HL-60 (cell line): ENCODE data around the gene LHFPL6.

Experiments
- DNase-seq, 2 experiments: peaks; one replicate each; pipeline ENCODE4 v3.0.0-alpha.2; 2010 to 2020; ENCODE audit warnings: low read depth in 1 of 2, low spot score in 1 of 2
- H3K27ac ChIP-seq: fragments of 250-450 bp; sonication (Bioruptor Pico); replicated peaks from 2 replicates; pipeline ENCODE4 v1.5.1; 2020; ENCODE audit warnings: mild to moderate bottlenecking, moderate library complexity
- H3K27me3 ChIP-seq: fragments of 250-450 bp; sonication (Bioruptor Pico); 2 replicates; pipeline ENCODE4 v1.5.1; 2021; ENCODE audit warnings: mild to moderate bottlenecking, moderate library complexity; ENCODE audit not compliant: insufficient read depth, poor library complexity, severe bottlenecking
- H3K4me3 ChIP-seq: replicated peaks from 2 replicates; pipeline ENCODE4 v1.5.1; 2011; ENCODE audit warnings: mild to moderate bottlenecking, control low read depth, low read length; ENCODE audit not compliant: insufficient read depth
- GABPA ChIP-seq: IDR thresholded peaks from 2 replicates; pipeline ENCODE4 v1.6.1; 2012; ENCODE audit warnings: low read depth
- POLR2AphosphoS5 ChIP-seq: IDR thresholded peaks from 2 replicates; pipeline ENCODE4 v1.6.1; 2012; ENCODE audit warnings: low read depth
- SPI1 ChIP-seq: IDR thresholded peaks from 2 replicates; pipeline ENCODE4 v1.6.1; 2012; ENCODE audit warnings: low read depth, mild to moderate bottlenecking, borderline replicate concordance
- TF ChIP-seq, protein P1 (sequence below): IDR thresholded peaks from one replicate; pipeline ENCODE4 v1.5.1; 2011; ENCODE audit warnings: low read length, control low read depth, inconsistent platforms; ENCODE audit not compliant: insufficient read depth
- TF ChIP-seq, protein P2 (sequence below): IDR thresholded peaks from 2 replicates; pipeline ENCODE4 v1.6.1; 2012; ENCODE audit warnings: low read depth; ENCODE audit not compliant: insufficient replicate concordance

LHFPL6 gene

DNA sequence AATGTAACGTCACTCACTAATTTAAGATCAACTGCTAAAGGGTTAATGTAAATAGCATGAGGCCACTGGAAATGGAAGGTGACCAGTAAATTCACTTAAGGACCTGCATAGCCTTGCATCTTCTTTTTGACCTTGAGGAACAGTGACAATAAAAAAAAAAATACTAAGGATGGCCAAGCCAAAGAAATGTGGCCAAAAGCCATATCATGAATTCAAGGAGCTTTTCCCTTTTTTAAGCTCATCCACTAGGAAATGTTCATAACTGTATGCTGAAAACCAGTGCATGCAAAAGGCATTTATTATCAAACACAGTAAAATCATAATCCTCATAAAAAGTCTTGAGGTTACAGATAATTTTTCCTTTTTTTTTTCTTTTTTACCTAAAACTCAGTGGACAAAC lies 77.5 kb downstream of the LHFPL6 start:
- TF ChIP-seq GABPA, result no peak
- no peak for TF ChIP-seq SPI1
- TF ChIP-seq, protein P1, sequence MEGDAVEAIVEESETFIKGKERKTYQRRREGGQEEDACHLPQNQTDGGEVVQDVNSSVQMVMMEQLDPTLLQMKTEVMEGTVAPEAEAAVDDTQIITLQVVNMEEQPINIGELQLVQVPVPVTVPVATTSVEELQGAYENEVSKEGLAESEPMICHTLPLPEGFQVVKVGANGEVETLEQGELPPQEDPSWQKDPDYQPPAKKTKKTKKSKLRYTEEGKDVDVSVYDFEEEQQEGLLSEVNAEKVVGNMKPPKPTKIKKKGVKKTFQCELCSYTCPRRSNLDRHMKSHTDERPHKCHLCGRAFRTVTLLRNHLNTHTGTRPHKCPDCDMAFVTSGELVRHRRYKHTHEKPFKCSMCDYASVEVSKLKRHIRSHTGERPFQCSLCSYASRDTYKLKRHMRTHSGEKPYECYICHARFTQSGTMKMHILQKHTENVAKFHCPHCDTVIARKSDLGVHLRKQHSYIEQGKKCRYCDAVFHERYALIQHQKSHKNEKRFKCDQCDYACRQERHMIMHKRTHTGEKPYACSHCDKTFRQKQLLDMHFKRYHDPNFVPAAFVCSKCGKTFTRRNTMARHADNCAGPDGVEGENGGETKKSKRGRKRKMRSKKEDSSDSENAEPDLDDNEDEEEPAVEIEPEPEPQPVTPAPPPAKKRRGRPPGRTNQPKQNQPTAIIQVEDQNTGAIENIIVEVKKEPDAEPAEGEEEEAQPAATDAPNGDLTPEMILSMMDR, result no peak
- TF ChIP-seq, protein P2, sequence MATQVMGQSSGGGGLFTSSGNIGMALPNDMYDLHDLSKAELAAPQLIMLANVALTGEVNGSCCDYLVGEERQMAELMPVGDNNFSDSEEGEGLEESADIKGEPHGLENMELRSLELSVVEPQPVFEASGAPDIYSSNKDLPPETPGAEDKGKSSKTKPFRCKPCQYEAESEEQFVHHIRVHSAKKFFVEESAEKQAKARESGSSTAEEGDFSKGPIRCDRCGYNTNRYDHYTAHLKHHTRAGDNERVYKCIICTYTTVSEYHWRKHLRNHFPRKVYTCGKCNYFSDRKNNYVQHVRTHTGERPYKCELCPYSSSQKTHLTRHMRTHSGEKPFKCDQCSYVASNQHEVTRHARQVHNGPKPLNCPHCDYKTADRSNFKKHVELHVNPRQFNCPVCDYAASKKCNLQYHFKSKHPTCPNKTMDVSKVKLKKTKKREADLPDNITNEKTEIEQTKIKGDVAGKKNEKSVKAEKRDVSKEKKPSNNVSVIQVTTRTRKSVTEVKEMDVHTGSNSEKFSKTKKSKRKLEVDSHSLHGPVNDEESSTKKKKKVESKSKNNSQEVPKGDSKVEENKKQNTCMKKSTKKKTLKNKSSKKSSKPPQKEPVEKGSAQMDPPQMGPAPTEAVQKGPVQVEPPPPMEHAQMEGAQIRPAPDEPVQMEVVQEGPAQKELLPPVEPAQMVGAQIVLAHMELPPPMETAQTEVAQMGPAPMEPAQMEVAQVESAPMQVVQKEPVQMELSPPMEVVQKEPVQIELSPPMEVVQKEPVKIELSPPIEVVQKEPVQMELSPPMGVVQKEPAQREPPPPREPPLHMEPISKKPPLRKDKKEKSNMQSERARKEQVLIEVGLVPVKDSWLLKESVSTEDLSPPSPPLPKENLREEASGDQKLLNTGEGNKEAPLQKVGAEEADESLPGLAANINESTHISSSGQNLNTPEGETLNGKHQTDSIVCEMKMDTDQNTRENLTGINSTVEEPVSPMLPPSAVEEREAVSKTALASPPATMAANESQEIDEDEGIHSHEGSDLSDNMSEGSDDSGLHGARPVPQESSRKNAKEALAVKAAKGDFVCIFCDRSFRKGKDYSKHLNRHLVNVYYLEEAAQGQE, result no peak
- TF ChIP-seq POLR2AphosphoS5, result no peak
- H3K27me3 ChIP-seq, result no peaks in the 10 kb centered on the region
- no peak overlapping the region for H3K4me3 ChIP-seq
- no peak overlapping the region for H3K27ac ChIP-seq
- DNase-seq, result no peak

DNA sequence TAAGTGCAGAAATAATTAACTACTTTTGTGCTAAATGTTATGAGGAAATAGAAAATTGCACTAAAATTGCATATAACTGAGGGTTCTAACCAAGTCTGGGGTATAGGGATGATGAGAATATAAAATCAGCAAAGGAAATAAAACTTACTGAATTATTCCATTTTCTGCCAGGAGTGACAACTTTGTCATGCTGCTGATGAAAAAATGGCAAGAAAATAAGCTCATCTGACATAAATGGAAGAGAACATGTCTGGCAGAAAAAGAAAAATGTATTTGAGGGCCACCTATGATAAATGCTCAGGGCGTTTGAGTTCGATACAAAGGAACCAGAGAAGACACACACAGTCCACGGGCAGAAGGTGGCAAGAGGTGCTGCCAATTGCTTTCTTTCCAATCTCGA lies 78.2 kb downstream of the LHFPL6 start:
- Histone ChIP-seq H3K27me3 (no peaks in the 10 kb centered on the region), H3K27ac (no peak overlapping the region), H3K4me3 (no peak overlapping the region)
- no peak for DNase-seq
- TF ChIP-seq GABPA, result no peak
- TF ChIP-seq POLR2AphosphoS5, result no peak
- TF ChIP-seq, protein P2, result no peak

DNA sequence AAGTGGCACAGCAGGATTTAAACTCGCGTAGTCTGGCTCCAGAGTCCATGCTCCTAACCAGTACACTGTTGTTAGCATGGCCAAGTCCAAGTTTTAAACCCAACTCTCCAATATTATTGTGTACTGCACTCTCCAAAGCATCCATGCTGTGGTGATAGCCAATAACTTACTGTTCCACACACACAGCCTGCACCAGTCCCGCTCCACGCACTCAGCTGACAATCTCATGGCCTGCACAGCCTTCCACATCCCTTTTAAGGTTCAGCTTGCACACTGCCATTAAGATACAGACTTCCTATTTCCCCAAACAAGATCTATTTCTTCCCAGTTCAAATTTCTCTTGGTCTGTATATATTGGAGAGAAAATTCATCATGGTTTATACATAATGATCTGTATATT lies 80.7 kb downstream of the LHFPL6 start:
- Histone ChIP-seq H3K27me3 (no peaks in the 10 kb centered on the region), H3K27ac (no peak overlapping the region), H3K4me3 (no peak overlapping the region)
- TF ChIP-seq GABPA (no peak), POLR2AphosphoS5 (no peak), SPI1 (no peak)
- TF ChIP-seq, protein P2, result no peak
- TF ChIP-seq, protein P1, result no peak
- DNase-seq, result no peak

DNA sequence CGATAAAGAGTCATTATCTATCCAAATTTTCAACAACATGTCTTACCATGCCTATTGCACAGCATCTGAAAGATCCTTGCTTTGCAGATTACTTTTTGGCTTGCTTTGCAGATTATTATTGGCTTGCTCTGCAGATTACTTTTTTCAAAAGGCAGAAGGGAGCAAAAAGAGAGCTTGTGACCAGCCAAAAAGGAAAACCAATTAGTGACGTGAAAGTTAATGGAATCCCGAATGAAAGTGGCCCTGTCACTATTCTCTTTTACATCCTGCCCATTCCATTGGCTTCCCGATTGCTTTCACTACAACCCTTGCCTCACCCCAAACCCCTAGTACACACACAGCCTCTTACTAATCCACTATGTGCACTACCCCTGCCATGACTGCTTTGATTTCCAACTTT lies 81.3 kb downstream of the LHFPL6 start:
- H3K27ac ChIP-seq, result no peak overlapping the region
- no peak overlapping the region for H3K4me3 ChIP-seq
- H3K27me3 ChIP-seq, result no peaks in the 10 kb centered on the region
- DNase-seq, result no peak
- TF ChIP-seq POLR2AphosphoS5 (no peak), SPI1 (no peak), GABPA (no peak)
- TF ChIP-seq, protein P1, result no peak
- TF ChIP-seq, protein P2, result no peak
